ENCODE data around the gene LRRC3C. TPM values are rescaled to one million over a fixed set of nuclear protein-coding genes. Genes with fewer than 3 reads are reported as not detected.

Gene LRRC3C
- total RNA-seq, 6 experiments from 2014 or later: not detected

DNA sequence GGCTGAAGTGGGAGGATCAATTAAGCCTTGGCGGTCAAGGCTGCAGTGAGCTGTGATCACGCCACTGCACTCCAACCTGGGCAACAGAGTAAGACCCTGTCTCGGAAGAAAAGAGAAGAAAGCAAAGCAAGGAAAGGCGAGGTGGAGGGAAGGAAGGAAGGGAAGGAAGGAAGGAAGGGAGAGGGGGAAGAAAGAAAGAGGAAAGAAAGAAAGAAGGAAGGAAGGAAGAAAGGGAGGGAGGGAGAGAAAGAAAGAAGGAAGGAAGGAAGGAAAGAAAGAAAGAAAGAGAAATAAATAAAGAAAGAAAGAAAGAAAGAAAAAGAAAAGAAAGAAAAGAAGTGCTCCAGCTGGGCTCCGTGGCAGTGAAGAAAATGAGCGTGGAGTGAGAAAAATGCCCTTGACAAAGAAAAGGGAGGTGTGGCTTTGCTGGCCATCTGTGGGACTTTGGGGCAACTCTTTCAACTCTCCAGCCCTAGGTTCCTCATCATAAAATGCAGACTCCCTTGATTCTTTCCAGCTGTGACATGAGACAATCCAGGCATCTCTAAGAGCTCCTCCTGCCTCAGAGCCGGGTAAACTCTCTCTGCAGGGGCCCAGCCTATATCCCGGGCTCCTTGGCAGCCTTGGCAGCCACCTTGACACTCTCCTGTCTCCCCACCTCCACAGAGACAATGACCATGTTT is 37.6 kb downstream of the LRRC3C start:
- TF ChIP-seq, protein P1, sequence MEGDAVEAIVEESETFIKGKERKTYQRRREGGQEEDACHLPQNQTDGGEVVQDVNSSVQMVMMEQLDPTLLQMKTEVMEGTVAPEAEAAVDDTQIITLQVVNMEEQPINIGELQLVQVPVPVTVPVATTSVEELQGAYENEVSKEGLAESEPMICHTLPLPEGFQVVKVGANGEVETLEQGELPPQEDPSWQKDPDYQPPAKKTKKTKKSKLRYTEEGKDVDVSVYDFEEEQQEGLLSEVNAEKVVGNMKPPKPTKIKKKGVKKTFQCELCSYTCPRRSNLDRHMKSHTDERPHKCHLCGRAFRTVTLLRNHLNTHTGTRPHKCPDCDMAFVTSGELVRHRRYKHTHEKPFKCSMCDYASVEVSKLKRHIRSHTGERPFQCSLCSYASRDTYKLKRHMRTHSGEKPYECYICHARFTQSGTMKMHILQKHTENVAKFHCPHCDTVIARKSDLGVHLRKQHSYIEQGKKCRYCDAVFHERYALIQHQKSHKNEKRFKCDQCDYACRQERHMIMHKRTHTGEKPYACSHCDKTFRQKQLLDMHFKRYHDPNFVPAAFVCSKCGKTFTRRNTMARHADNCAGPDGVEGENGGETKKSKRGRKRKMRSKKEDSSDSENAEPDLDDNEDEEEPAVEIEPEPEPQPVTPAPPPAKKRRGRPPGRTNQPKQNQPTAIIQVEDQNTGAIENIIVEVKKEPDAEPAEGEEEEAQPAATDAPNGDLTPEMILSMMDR (IDR thresholded peaks at IDR 0.05): no peak
- H3K4me1 Mint-ChIP-seq (ENCODE audit: low read depth): peaks cover 21% of the 10 kb centered on the region
- DNase-seq: no peak
- no peak overlapping the region for H3K27ac Mint-ChIP-seq
- no peaks in the 10 kb centered on the region for H3K9me3 Mint-ChIP-seq
- no peaks in the 10 kb centered on the region for H3K36me3 Mint-ChIP-seq (ENCODE audit: low read depth)
- peaks cover 15% of the 10 kb centered on the region for H3K27me3 Mint-ChIP-seq (ENCODE audit: insufficient read depth)
- no peak overlapping the region for H3K4me3 Mint-ChIP-seq

DNA sequence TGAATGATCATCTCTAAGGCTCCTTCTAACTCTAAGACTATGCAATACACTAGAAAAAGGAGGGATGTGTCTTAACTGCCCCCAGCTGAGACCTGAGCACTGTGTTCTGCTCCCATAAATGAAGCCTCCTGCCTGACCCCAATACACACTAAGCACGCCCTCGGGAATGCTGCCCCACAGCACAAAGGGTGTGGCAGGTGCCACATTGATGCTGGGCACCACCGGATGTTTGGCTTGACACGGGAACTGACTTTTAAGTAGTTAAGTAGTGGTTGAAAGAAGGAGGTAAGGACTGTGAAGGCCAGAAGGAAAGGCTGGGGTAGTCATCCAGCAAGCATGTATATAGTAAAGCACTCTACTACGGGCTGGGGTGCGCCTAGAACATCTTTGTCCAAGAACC is 39.2 kb downstream of the LRRC3C start:
- H3K27me3 Mint-ChIP-seq (ENCODE audit: insufficient read depth): peaks cover 12% of the 10 kb centered on the region
- no peak for DNase-seq
- H3K4me1 Mint-ChIP-seq (ENCODE audit: low read depth): peaks cover 14% of the 10 kb centered on the region
- TF ChIP-seq, protein P1 (IDR thresholded peaks at IDR 0.05): no peak
- H3K36me3 Mint-ChIP-seq (ENCODE audit: low read depth): no peaks in the 10 kb centered on the region
- H3K9me3 Mint-ChIP-seq: no peaks in the 10 kb centered on the region
- H3K4me3 Mint-ChIP-seq: no peak overlapping the region
- no peak overlapping the region for H3K27ac Mint-ChIP-seq

DNA sequence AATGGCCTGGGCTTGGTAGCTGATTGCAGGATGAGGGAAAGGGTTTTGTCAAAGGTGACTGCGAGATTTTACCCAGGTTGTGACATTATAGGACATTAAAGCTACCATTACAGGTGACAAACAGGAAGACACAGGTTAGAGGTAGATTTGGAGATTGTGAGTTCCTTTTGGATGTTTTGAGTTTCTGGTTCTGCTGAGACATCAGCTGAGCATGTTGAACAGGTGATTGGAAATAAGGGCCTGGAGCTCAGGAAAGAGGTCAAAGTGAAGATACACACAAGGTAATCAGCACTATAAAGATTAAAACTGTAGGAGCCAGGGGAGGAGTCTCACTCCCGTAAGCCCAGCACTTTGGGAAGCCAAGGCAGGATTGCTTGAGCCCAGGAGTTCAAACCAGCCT is 41.2 kb downstream of the LRRC3C start:
- DNase-seq: no peak
- Mint-ChIP-seq H3K36me3 (ENCODE audit: low read depth) (no peaks in the 10 kb centered on the region), H3K9me3 (no peaks in the 10 kb centered on the region), H3K27me3 (ENCODE audit: insufficient read depth) (peaks cover 8% of the 10 kb centered on the region), H3K27ac (no peak overlapping the region), H3K4me3 (no peak overlapping the region), H3K4me1 (ENCODE audit: low read depth) (peaks cover 24% of the 10 kb centered on the region)
- TF ChIP-seq, protein P1 (IDR thresholded peaks at IDR 0.05): no peak

DNA sequence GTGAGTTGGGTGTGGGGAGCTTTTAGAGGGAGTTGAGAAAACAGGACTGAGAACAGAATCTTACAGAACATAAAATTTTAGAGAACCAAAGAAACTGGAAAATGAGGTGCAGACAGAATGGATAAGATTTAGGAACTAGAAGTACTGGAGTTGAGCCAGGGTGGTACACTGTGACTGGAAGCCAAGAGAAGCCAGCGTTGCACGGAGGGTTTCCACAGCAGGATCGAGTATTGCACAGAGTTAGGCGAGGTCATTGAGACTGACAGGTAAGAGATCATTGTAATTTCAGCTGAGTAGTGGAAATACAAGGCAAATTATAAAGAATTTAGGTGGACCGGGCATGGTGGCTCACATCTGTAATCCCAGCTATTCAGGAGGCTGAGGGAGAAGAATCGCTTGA is 41.8 kb downstream of the LRRC3C start:
- no peak for DNase-seq
- no peak overlapping the region for H3K27ac Mint-ChIP-seq
- H3K4me3 Mint-ChIP-seq: no peak overlapping the region
- H3K4me1 Mint-ChIP-seq (ENCODE audit: low read depth): peaks cover 26% of the 10 kb centered on the region
- TF ChIP-seq, protein P1 (IDR thresholded peaks at IDR 0.05): no peak
- H3K36me3 Mint-ChIP-seq (ENCODE audit: low read depth): no peaks in the 10 kb centered on the region
- H3K27me3 Mint-ChIP-seq (ENCODE audit: insufficient read depth): peaks cover 8% of the 10 kb centered on the region
- H3K9me3 Mint-ChIP-seq: no peaks in the 10 kb centered on the region

DNA sequence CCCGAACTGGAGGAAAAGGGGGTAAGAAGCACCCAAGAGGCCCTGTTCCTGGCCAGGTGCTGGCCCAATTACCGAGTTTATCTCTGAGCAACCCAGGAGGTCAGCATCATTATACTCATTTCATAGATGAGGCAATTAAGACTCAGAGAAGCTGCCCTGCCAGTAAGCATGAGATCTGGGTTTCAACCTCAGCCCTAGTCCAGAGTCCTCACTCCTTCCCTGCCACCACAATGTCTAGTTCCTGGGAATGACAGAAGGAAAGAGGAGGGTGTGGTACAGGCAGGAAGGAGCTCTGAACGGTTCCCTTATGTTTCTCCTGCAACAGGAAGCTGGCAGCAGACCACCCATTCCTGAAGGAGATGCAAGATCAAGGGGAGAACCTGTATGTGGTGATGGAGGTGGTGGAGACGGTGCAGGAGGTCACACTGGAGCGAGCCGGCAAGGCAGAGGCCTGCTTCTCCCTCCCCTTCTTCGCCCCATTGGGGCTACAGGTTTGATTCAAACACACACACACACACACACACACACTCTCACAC is 42.7 kb downstream of the LRRC3C start:
- H3K27me3 Mint-ChIP-seq (ENCODE audit: insufficient read depth): peaks cover 8% of the 10 kb centered on the region
- peaks cover 28% of the 10 kb centered on the region for H3K4me1 Mint-ChIP-seq (ENCODE audit: low read depth)
- H3K36me3 Mint-ChIP-seq (ENCODE audit: low read depth): no peaks in the 10 kb centered on the region
- H3K27ac Mint-ChIP-seq: no peak overlapping the region
- no peak overlapping the region for H3K4me3 Mint-ChIP-seq
- H3K9me3 Mint-ChIP-seq: no peaks in the 10 kb centered on the region
- DNase-seq: no peak
- TF ChIP-seq, protein P1 (IDR thresholded peaks at IDR 0.05): no peak

Data from HFFc6 (cell line).